ENCODE data around the gene AP4B1.

The AP4B1 gene

DNA sequence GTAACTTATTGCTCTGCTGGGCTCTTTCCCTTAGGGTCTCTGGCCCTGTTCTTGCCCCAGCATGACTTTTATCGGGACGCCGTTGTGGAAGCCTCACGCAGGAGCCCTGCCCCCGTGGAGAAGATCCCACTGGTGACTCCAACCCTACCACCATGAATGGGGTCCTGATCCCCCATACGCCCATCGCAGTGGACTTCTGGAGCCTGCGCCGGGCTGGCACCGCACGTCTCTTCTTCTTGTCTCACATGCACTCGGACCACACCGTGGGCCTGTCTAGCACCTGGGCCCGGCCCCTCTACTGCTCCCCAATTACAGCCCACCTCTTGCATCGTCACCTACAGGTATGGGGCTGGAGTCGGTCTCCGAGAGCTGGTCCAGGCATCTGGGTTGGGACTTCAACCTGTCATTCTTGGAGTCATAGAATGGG, 849 bp upstream of the AP4B1 start:
- peak overlapping the region; percentile 89 for H3K27ac ChIP-seq
- TF ChIP-seq, protein P1, sequence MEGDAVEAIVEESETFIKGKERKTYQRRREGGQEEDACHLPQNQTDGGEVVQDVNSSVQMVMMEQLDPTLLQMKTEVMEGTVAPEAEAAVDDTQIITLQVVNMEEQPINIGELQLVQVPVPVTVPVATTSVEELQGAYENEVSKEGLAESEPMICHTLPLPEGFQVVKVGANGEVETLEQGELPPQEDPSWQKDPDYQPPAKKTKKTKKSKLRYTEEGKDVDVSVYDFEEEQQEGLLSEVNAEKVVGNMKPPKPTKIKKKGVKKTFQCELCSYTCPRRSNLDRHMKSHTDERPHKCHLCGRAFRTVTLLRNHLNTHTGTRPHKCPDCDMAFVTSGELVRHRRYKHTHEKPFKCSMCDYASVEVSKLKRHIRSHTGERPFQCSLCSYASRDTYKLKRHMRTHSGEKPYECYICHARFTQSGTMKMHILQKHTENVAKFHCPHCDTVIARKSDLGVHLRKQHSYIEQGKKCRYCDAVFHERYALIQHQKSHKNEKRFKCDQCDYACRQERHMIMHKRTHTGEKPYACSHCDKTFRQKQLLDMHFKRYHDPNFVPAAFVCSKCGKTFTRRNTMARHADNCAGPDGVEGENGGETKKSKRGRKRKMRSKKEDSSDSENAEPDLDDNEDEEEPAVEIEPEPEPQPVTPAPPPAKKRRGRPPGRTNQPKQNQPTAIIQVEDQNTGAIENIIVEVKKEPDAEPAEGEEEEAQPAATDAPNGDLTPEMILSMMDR (IDR thresholded peaks at IDR 0.05): peak; percentile 21
- TF ChIP-seq ZFX (IDR thresholded peaks at IDR 0.05; ENCODE audit: borderline replicate concordance): no peak

DNA sequence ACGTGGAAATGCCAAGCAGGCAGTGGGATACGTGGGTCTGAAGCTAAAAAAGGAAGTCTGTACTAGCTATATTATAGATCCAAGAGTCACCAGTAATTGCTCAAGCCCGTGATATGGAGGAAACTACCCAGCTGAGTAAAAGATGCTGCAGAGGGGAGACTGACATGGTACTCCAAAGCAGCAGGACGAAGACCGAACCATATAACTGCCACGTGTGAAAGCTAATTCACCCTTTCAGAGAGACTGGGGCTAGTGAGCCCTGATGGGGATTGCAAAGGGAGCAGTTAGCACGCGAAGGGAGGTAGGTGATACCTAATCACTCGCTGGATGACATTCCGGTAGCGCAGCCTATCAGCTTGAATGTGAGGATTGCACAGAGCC, 316 bp downstream of the AP4B1 start:
- H3K27ac ChIP-seq: peak overlapping the region; percentile 89
- TF ChIP-seq, protein P1 (IDR thresholded peaks at IDR 0.05): no peak
- TF ChIP-seq ZFX (IDR thresholded peaks at IDR 0.05; ENCODE audit: borderline replicate concordance): no peak

DNA sequence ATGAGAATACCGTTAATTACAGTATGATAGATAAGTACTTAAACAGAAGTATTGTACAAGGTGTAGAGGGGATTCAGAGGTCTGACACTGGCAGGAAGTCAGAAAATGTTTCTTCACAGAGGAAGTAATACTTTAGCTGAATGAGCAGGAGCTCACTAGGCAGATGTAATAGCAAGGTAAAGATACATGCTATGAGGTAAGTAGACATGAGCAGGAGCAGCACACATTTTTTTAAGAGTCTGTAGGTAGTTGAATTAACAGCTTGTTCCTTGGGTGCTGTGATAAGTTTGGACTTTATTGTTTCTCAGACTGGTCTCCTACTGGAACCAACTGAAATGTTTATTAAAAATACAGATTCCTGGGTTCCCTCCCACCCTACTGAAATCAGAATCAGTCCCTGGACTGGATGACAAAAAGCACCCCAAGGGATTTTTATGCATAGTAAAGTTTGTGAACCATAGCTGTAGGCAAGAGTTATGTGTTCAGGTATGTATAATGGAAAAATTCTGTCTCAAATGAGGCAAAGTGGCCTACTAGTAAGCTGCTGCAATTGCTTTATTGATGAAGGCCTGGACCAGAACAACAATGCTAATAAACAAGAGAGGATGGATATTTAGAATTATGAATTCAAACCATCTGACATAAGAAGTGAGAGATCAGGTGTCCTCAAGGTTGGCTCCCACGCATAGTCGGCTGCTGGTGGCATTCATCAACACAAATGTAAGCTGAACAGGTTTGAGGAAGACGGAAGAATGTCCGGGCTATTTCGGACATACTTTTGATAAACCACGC, 902 bp downstream of the AP4B1 start:
- H3K27ac ChIP-seq: peak overlapping the region; percentile 89
- TF ChIP-seq, protein P1 (IDR thresholded peaks at IDR 0.05): no peak
- TF ChIP-seq ZFX (IDR thresholded peaks at IDR 0.05; ENCODE audit: borderline replicate concordance): no peak

DNA sequence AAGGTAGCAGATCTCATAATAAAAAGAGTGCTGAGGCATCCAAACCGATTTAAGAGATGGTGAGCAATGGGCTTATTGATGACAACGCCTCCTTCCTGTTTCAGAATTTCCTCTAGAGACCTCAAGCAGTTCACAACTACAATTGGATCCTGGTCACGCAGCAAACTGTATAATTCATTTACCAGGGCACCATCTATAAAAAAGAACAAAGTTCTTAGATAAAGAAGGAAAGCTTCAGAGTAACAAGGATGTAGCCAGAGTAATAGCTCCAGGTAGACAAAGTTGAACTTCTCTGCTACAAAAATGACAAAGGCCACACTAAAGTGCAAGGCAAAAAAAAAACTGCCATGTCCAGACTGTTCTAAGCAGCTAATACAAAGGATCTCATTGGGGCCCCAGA, 3.4 kb downstream of the AP4B1 start:
- TF ChIP-seq, protein P1 (IDR thresholded peaks at IDR 0.05): no peak
- no peak for TF ChIP-seq ZFX (IDR thresholded peaks at IDR 0.05; ENCODE audit: borderline replicate concordance)
- no peak overlapping the region for H3K27ac ChIP-seq

DNA sequence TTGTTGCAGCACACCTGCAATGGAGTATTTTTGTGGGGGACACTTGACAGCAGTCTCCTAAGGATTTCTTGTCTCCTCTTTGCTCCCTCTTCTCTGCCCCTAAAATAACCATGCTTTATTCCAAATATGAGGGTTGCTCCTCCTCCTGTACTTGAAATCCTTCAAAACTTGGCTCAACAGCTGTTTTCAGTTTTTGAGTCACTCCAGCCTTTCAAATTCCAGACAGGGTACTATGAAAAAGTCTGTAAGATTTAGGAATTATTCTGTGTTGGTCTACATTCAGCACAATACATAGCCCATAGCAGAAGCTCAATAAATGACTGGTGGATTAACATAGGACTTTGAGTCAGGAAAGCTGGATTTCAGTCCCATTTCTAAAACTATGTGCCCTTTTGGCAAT, 5.5 kb downstream of the AP4B1 start:
- TF ChIP-seq ZFX (IDR thresholded peaks at IDR 0.05; ENCODE audit: borderline replicate concordance): no peak
- TF ChIP-seq, protein P1 (IDR thresholded peaks at IDR 0.05): no peak
- no peak overlapping the region for H3K27ac ChIP-seq

DNA sequence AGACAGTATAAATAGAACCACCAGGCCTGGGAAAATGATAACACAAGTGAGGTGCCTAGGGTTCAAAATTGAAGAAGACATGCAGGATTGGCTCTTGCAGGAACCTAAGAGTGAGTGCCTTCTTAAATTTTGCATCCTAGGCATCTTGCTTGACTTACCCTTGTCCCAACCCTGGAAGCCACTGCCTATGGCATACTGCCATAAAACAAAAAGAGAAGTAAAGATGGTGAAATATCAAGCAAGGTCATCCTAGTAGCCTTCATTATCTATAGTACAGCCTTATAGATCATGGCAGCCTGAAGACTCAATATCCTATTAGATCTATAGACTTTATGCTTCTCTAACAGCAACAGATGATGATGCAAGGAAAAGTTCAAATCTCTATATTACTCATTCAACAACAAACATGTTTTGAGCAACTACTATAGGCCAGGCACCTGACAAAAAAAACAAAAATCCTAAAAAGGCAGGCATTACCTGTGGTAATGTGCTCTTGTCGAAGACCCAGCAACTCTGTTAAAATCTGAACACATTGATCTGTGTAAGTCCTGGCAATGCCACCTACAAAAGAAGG, 6.3 kb downstream of the AP4B1 start:
- H3K27ac ChIP-seq: no peak overlapping the region

More for the DNA sequence above, 6.3 kb downstream of the AP4B1 start:
- no peak for TF ChIP-seq ZFX (IDR thresholded peaks at IDR 0.05; ENCODE audit: borderline replicate concordance)
- TF ChIP-seq, protein P1 (IDR thresholded peaks at IDR 0.05): no peak

Data from 22Rv1 (cell line).